GM21381 (cell line): ENCODE data around the gene ST6GALNAC6.
"Not testable (repeated sequence)": the region's sequence is repeated elsewhere in the genome, so short reads cannot be mapped to it uniquely, and the experiment has no call there.

Experiments
- ATAC-seq: cut with Tn5 transposase; IDR thresholded peaks from one replicate; pipeline ENCODE4 v1.9.1; 2021; ENCODE audit warnings: mild to moderate bottlenecking, moderate library complexity; ENCODE audit not compliant: unreplicated experiment

The ST6GALNAC6 gene

DNA sequence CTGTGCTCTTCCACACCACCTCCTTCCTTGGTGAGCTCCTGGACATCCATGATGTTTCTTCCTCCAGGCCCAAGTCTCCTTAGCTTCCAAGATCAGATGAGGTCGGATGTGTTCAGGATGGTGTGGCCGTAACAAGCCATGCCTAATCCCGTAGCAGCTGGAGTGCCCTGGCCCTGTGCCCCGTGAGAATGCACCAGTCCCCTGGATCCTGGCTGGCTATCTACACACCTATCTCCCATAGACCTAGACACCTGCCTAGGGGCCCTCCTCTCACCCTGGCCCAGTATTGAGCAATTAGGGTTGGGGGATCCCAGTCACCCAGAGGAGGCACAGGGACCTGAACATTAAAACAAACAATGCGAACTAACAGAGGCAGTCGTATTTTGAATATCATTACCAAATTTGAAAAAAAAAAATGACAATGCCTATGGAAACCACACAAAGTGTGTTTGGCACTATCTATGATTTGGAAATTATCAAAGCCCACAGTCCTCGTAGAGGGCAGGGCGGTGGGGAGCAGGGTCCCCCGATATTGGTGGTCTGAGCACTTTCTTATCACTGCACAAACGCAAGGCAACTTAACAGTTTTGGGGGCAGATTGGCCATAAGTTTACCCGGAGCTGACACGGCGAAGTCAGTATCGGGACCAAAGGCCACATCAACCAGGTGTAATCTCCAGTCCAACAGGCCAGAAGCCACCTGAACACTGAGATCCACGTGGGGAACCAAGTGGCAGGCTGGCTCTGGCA lies 58.1 kb downstream of the ST6GALNAC6 start:
- no peak for ATAC-seq

DNA sequence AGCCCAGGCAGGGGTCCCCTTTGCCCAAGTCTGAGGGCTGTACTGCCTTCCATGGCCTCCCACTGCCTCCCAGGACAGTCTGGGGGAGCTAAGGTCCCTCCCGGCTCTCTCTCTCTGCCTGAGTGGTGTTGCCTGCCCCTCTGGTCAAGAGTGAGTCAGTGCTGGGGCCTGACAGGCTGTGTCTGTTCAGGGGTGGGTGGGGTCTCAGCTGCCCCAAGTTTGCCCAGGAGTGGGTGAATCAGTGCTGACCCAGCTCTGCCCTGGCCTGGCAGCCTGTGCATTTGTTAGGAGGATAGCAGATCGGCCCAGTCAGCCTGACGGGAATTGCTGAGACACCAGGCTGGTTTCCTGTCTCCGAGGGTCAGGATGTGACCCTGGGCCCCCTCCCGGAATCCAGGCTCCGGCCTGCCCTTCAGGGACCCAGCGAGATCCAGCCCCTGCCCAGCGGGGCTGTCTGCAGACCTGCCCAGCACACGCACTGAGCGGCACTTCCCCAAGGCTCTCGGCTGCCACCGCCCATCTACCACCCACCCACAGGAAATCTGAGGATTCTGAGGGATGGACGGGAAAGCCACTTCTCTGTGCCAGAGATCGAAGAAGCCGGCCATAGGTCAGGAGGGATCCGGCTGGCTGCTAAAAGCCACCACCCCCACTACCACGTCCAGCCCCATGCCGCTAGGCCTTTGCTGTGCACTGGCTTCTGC lies 60.9 kb downstream of the ST6GALNAC6 start:
- ATAC-seq: no peak

DNA sequence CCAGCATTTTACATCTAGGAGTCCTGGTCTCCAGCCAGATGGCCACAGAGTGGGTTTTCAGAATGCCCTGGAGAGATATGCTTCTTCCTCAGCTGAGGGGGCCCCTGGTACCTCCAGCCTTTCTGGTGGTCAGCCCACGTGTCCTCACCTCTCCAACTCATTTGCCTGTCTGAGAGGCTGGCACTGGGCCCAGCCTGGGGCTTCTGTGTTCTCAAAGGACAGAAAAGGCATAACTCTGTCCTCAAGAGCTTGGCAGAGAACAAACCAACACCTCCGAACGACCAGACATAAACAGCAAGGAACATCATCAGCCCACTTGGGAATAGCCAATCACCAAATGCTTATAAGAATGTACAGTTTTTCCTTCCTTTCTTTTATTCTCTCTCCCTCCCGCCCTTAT lies 62.1 kb downstream of the ST6GALNAC6 start:
- no peak for ATAC-seq

DNA sequence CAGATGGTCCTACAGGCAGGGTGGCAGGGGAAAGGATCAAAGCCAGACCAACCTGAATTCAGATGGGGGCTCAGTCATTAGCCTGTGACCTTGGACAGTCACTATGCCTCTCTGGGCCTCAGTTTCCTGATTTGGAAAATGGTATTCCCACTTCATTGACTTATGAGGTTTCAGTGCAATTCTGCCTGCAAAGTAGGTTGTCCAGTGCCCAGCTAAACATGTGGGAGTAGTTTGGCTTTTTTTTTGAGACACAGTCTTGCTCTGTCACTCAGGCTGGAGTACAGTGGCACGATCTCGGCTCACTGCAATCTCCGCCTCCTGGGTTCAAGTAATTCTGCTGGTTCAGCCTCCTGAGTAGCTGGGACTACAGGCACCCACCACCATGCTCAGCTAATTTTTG lies 62.8 kb downstream of the ST6GALNAC6 start:
- not testable (repeated sequence) for ATAC-seq

DNA sequence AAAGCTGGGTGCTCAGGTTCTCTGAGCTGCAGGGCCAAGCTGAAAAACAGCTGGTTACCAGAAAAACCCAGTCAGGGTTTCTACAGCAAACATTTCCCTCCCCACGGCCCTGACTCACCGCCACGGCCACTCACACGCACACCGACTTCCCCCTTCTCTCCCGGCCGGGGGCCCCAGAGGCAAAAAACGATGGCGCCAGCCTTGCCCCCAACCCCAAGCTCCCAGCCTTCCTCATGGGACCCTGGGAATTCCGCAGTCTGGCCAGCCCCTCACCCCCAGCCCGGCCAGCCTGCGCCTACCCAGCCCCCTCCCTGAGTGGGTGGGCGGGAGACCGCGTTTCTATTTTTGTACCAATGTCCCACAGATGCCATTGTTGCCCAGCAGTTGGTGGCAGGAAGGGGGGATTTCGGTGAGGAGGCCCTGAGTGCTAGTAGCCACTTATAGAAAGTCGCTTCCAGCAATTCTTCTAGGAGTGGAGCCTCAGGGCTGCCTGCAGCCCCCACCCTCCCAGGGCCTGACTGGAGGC lies 63.3 kb downstream of the ST6GALNAC6 start:
- no peak for ATAC-seq
